ENCODE measurements around the gene COASY.

The COASY gene

GRCh38 chr17:42598905-42599304 is 37.0 kb downstream of the COASY start:
- TF ChIP-seq REST (IDR thresholded peaks at IDR 0.05; ENCODE audit: insufficient read depth in 1 of 2, low read depth in 2 of 2, low read length in 2 of 2) = no peak
- no peak for TF ChIP-seq TAF1 (IDR thresholded peaks at IDR 0.05; ENCODE audit: borderline replicate concordance, insufficient read depth, low read length)
- no peak for TF ChIP-seq FOXP2 (optimal IDR thresholded peaks at IDR 0.05; ENCODE audit: borderline replicate concordance, extremely low read depth, extremely low read length, insufficient read depth)
- TF ChIP-seq SIN3A (IDR thresholded peaks at IDR 0.05; ENCODE audit: borderline replicate concordance, insufficient read depth, low read length) = no peak
- no peak for TF ChIP-seq POLR2AphosphoS5 (IDR thresholded peaks at IDR 0.05; ENCODE audit: low read depth, low read length)

- TF ChIP-seq FOXP2 (optimal IDR thresholded peaks at IDR 0.05; ENCODE audit: borderline replicate concordance, extremely low read depth, extremely low read length, insufficient read depth) = no peak
- TF ChIP-seq SIN3A (IDR thresholded peaks at IDR 0.05; ENCODE audit: borderline replicate concordance, insufficient read depth, low read length) = no peak
- no peak for TF ChIP-seq REST (IDR thresholded peaks at IDR 0.05; ENCODE audit: insufficient read depth in 1 of 2, low read depth in 2 of 2, low read length in 2 of 2)
- no peak for TF ChIP-seq POLR2AphosphoS5 (IDR thresholded peaks at IDR 0.05; ENCODE audit: low read depth, low read length)
- TF ChIP-seq TAF1 (IDR thresholded peaks at IDR 0.05; ENCODE audit: borderline replicate concordance, insufficient read depth, low read length) = no peak
Measured at GRCh38 chr17:42603318-42603717, 41.4 kb downstream of the COASY start.

- TF ChIP-seq TAF1 (IDR thresholded peaks at IDR 0.05; ENCODE audit: borderline replicate concordance, insufficient read depth, low read length) = no peak
- no peak for TF ChIP-seq REST (IDR thresholded peaks at IDR 0.05; ENCODE audit: insufficient read depth in 1 of 2, low read depth in 2 of 2, low read length in 2 of 2)
- no peak for TF ChIP-seq POLR2AphosphoS5 (IDR thresholded peaks at IDR 0.05; ENCODE audit: low read depth, low read length)
- TF ChIP-seq FOXP2 (optimal IDR thresholded peaks at IDR 0.05; ENCODE audit: borderline replicate concordance, extremely low read depth, extremely low read length, insufficient read depth) = no peak
- TF ChIP-seq SIN3A (IDR thresholded peaks at IDR 0.05; ENCODE audit: borderline replicate concordance, insufficient read depth, low read length) = no peak
Measured at GRCh38 chr17:42607769-42608168, 45.8 kb downstream of the COASY start.

- TF ChIP-seq FOXP2 (optimal IDR thresholded peaks at IDR 0.05; ENCODE audit: borderline replicate concordance, extremely low read depth, extremely low read length, insufficient read depth) = no peak
- TF ChIP-seq SIN3A (IDR thresholded peaks at IDR 0.05; ENCODE audit: borderline replicate concordance, insufficient read depth, low read length) = no peak
- no peak for TF ChIP-seq TAF1 (IDR thresholded peaks at IDR 0.05; ENCODE audit: borderline replicate concordance, insufficient read depth, low read length)
- no peak for TF ChIP-seq POLR2AphosphoS5 (IDR thresholded peaks at IDR 0.05; ENCODE audit: low read depth, low read length)
- no peak for TF ChIP-seq REST (IDR thresholded peaks at IDR 0.05; ENCODE audit: insufficient read depth in 1 of 2, low read depth in 2 of 2, low read length in 2 of 2)
Measured at GRCh38 chr17:42608305-42609181, 46.6 kb downstream of the COASY start.

All from PFSK-1 (cell line).